Pulmonary artery endothelial cell (primary cell): ENCODE measurements around the gene SYF2. TPM values are rescaled to one million over a fixed set of nuclear protein-coding genes. Genes with fewer than 3 reads are reported as not detected.
"Not testable (repeated sequence)": the region's sequence is repeated elsewhere in the genome, so short reads cannot be mapped to it uniquely, and the experiment has no call there.

ENCODE experiments used
- DNase-seq: peaks from one replicate; pipeline ENCODE4 v3.0.0-alpha.2; 2011; ENCODE audit warnings: low read depth, low spot score
- total RNA-seq: library from RNA; depleted of rRNA; stranded (reverse); fragments of >200 nt; gene quantifications from 2 replicates; pipeline ENCODE4 v1.2.3, GENCODE V29; 2014

Gene SYF2
- total RNA-seq, 1 donor from 2014 or later, result 38.3 TPM

- DNase-seq, result no peak
Measured at GRCh38 chr1:25246600-25247023, 14.3 kb upstream of the SYF2 start.

- no peak for DNase-seq
Measured at GRCh38 chr1:25245809-25246599, 13.7 kb upstream of the SYF2 start.

GRCh38 chr1:25245393-25245792 lies 13.1 kb upstream of the SYF2 start:
- no peak for DNase-seq

GRCh38 chr1:25243907-25244306 lies 11.6 kb upstream of the SYF2 start:
- DNase-seq, result no peak

GRCh38 chr1:25239681-25240541 lies 7.6 kb upstream of the SYF2 start:
- DNase-seq, result peak; percentile 62

- no peak for DNase-seq
Measured at GRCh38 chr1:25238046-25238445, 5.7 kb upstream of the SYF2 start.

GRCh38 chr1:25236261-25236660 lies 4.0 kb upstream of the SYF2 start:
- not testable (repeated sequence) for DNase-seq

GRCh38 chr1:25235411-25235810 lies 3.1 kb upstream of the SYF2 start:
- not testable (repeated sequence) for DNase-seq

GRCh38 chr1:25232866-25233784 lies 823 bp upstream of the SYF2 start:
- peak; percentile 52 for DNase-seq

- DNase-seq, result no peak
Measured at GRCh38 chr1:25223471-25223870, 8.8 kb downstream of the SYF2 start.

GRCh38 chr1:25222606-25223005 lies 9.7 kb downstream of the SYF2 start:
- DNase-seq, result no peak

- DNase-seq, result no peak
Measured at GRCh38 chr1:25220666-25221065, 11.6 kb downstream of the SYF2 start.

- DNase-seq, result no peak
Measured at GRCh38 chr1:25219661-25220251, 12.5 kb downstream of the SYF2 start.

GRCh38 chr1:25217598-25218232 lies 14.6 kb downstream of the SYF2 start:
- DNase-seq, result no peak

GRCh38 chr1:25217015-25217414 lies 15.3 kb downstream of the SYF2 start:
- DNase-seq, result no peak

- no peak for DNase-seq
Measured at GRCh38 chr1:25216123-25216522, 16.2 kb downstream of the SYF2 start.

GRCh38 chr1:25212725-25213124 lies 19.6 kb downstream of the SYF2 start:
- no peak for DNase-seq

GRCh38 chr1:25210728-25211127 lies 21.6 kb downstream of the SYF2 start:
- no peak for DNase-seq

GRCh38 chr1:25209516-25209915 lies 22.8 kb downstream of the SYF2 start:
- no peak for DNase-seq

- no peak for DNase-seq
Measured at GRCh38 chr1:25208561-25209222, 23.6 kb downstream of the SYF2 start.
